Measurements from ENCODE around the gene UXT. TPM values are rescaled to one million over a fixed set of nuclear protein-coding genes. Genes with fewer than 3 reads are reported as not detected.
"Not testable (repeated sequence)": the region's sequence is repeated elsewhere in the genome, so short reads cannot be mapped to it uniquely, and the experiment has no call there.

The UXT gene
- total RNA-seq, 1 donor from 2014 or later: 87.5 TPM

DNA sequence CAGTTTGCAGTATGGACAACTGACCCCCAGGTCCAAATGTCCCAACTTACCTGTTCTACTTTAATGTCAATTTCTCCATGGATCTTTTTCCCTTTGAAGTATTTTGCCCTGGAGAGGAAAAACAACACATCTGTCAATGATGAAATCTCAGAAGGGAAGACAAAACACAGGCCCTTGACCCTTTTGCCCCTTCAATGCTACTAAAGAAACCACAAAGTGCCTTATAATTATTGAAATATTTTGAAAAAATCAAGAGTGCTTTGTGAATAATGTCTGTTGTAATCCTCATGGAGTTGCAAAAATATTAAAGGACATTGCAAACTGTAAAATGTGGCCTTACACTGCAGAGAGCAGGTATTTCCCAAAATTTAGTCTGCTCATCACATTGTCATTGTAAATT, 51.9 kb downstream of the UXT start:
- TF ChIP-seq, protein P1, sequence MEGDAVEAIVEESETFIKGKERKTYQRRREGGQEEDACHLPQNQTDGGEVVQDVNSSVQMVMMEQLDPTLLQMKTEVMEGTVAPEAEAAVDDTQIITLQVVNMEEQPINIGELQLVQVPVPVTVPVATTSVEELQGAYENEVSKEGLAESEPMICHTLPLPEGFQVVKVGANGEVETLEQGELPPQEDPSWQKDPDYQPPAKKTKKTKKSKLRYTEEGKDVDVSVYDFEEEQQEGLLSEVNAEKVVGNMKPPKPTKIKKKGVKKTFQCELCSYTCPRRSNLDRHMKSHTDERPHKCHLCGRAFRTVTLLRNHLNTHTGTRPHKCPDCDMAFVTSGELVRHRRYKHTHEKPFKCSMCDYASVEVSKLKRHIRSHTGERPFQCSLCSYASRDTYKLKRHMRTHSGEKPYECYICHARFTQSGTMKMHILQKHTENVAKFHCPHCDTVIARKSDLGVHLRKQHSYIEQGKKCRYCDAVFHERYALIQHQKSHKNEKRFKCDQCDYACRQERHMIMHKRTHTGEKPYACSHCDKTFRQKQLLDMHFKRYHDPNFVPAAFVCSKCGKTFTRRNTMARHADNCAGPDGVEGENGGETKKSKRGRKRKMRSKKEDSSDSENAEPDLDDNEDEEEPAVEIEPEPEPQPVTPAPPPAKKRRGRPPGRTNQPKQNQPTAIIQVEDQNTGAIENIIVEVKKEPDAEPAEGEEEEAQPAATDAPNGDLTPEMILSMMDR (conservative IDR thresholded peaks at IDR 0.05): no peak
- Mint-ChIP-seq H3K27ac (no peak overlapping the region), H3K9me3 (peaks cover 4% of the 10 kb centered on the region), H3K36me3 (no peaks in the 10 kb centered on the region), H3K27me3 (no peaks in the 10 kb centered on the region), H3K4me3 (no peak overlapping the region), H3K4me1 (ENCODE audit: unreplicated experiment) (peaks cover 3% of the 10 kb centered on the region)
- DNase-seq (ENCODE audit: extremely low spot score, unreplicated experiment): no peak

DNA sequence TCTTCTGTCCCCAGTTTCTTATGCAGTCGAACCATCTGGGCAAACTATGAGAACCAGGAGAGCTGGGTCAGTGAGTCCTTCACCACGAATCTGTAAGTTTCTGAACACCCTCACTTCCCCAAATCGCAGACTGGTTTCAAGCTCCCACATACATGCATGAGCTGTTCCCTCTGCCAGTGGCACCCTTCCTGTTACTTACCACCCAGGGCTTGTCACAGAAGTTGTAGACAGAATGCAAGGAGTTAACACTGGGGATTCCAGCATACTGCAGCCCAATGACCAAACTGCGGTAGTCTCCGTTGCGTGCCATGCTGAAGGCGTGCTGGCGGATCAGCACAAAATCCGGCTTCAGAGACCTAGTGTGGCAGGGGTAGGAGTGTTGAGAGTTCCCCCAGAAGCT, 54.0 kb downstream of the UXT start:
- no peak for DNase-seq (ENCODE audit: extremely low spot score, unreplicated experiment)
- H3K27me3 Mint-ChIP-seq: no peaks in the 10 kb centered on the region
- H3K4me1 Mint-ChIP-seq (ENCODE audit: unreplicated experiment): peaks cover 3% of the 10 kb centered on the region
- no peaks in the 10 kb centered on the region for H3K36me3 Mint-ChIP-seq
- no peak overlapping the region for H3K27ac Mint-ChIP-seq
- TF ChIP-seq, protein P1 (conservative IDR thresholded peaks at IDR 0.05): no peak
- no peak overlapping the region for H3K4me3 Mint-ChIP-seq
- no peaks in the 10 kb centered on the region for H3K9me3 Mint-ChIP-seq

DNA sequence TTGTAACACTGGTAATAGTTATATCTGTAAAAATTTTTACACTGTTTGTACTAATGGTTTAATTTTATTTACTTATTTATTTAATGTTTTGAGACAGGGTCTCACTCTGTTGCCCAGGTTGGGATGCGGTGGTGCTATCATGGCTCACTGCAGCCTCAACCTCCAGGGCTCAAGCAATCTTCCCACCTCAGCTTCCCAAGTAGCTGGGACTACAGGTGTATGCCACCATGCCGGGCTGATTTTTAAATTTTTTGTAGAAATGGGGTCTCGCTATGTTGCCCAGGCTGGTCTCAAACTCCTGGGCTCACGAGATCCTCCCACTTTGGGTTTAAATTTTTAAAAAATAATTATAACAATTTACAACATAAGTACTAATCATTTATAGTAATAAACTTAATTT, 55.9 kb downstream of the UXT start:
- H3K36me3 Mint-ChIP-seq; H3K9me3 Mint-ChIP-seq; H3K27ac Mint-ChIP-seq; DNase-seq (ENCODE audit: extremely low spot score, unreplicated experiment); H3K27me3 Mint-ChIP-seq; H3K4me3 Mint-ChIP-seq; H3K4me1 Mint-ChIP-seq (ENCODE audit: unreplicated experiment): not testable (repeated sequence)

Other genes with a start within 250 kb of the UXT start
- gene ZNF41, start 176.0 kb downstream of the UXT start, total RNA-seq (ENCODE audit: low replicate concordance): 7.5 and 9.3 TPM in 2 replicates
- 56.2 and 60.7 TPM in 2 replicates for gene ARAF, start 98.0 kb downstream of the UXT start, total RNA-seq (ENCODE audit: low replicate concordance)
- gene TIMP1, start 76.7 kb downstream of the UXT start, total RNA-seq (ENCODE audit: low replicate concordance): 31.8 and 95.4 TPM in 2 replicates
- 3.7 and 4.2 TPM in 2 replicates for gene SYN1, start 39.3 kb downstream of the UXT start, total RNA-seq (ENCODE audit: low replicate concordance)
- 0.50 and 0.51 TPM in 2 replicates for gene CFP, start 29.2 kb downstream of the UXT start, total RNA-seq (ENCODE audit: low replicate concordance)
- 23.8 and 30.7 TPM in 2 replicates for gene ELK1, start 8.6 kb downstream of the UXT start, total RNA-seq (ENCODE audit: low replicate concordance)
- gene ZNF81, start 177.7 kb upstream of the UXT start, total RNA-seq (ENCODE audit: low replicate concordance): 5.7 and 15.4 TPM in 2 replicates

All from type B pancreatic cell (in vitro differentiated cells).